GM12874 (cell line): ENCODE results near the gene SCYGR1.

Source experiments
- CTCF ChIP-seq: IDR thresholded peaks from 2 replicates; pipeline ENCODE4 v1.5.1; 2011; ENCODE audit warnings: low read depth, mild to moderate bottlenecking, control low read depth, low read length, moderate library complexity; ENCODE audit not compliant: insufficient read depth

SCYGR1 gene

GRCh38 chr2:227420087-227421052 lies 32.6 kb upstream of the SCYGR1 start:
- TF ChIP-seq CTCF = no peak

GRCh38 chr2:227416701-227417100 lies 29.0 kb upstream of the SCYGR1 start:
- TF ChIP-seq CTCF = no peak

GRCh38 chr2:227415538-227416424 lies 28.0 kb upstream of the SCYGR1 start:
- no peak for TF ChIP-seq CTCF

GRCh38 chr2:227414846-227415245 lies 27.1 kb upstream of the SCYGR1 start:
- no peak for TF ChIP-seq CTCF

- TF ChIP-seq CTCF = no peak
Observed at GRCh38 chr2:227413371-227413770, 25.6 kb upstream of the SCYGR1 start.

- TF ChIP-seq CTCF = no peak
Observed at GRCh38 chr2:227412877-227413276, 25.1 kb upstream of the SCYGR1 start.

GRCh38 chr2:227411990-227412350 lies 24.2 kb upstream of the SCYGR1 start:
- TF ChIP-seq CTCF = no peak
